Nephron (organoid): ENCODE data around the gene GRB7.
A peak's percentile ranks its signal among the peaks of the same experiment; 100 is the strongest.
"Not testable (repeated sequence)": the region's sequence is repeated elsewhere in the genome, so short reads cannot be mapped to it uniquely, and the experiment has no call there.

Experiments used
- H3K27ac Mint-ChIP-seq, 3 experiments: 2 replicates each; pipeline ENCODE4 v1.8.0; 2020; ENCODE audit warnings: mixed read lengths in 3 of 3, mild to moderate bottlenecking in 2 of 3, moderate library complexity in 1 of 3
- H3K27me3 Mint-ChIP-seq: 2 replicates; pipeline ENCODE4 v1.8.0; 2021; ENCODE audit warnings: low read depth, mild to moderate bottlenecking, moderate library complexity, mixed read lengths
- H3K36me3 Mint-ChIP-seq: 2 replicates; pipeline ENCODE4 v1.8.0; 2020; ENCODE audit warnings: low read depth, mixed read lengths
- H3K4me1 Mint-ChIP-seq: 2 replicates; pipeline ENCODE4 v1.8.0; 2020; ENCODE audit warnings: mixed read lengths
- H3K4me3 Mint-ChIP-seq, 3 experiments: 2 replicates each; pipeline ENCODE4 v1.8.0; 2020; ENCODE audit warnings: mild to moderate bottlenecking in 3 of 3, mixed read lengths in 3 of 3, moderate library complexity in 2 of 3
- H3K9me3 Mint-ChIP-seq: 2 replicates; pipeline ENCODE4 v1.8.0; 2020; ENCODE audit warnings: mixed read lengths
- TF ChIP-seq, protein P1 (sequence below), 3 experiments: fragments of 200-600 bp; sonication (generic); IDR thresholded peaks; one replicate each; pipeline ENCODE4 v1.5.0; 2021; ENCODE audit warnings: antibody characterized with exemption in 3 of 3; ENCODE audit not compliant: unreplicated experiment in 3 of 3

The GRB7 gene

GRCh38 chr17:39745335-39746144, 7.8 kb downstream of the GRB7 start:
- no peak overlapping the region for H3K4me3 Mint-ChIP-seq
- peaks cover 26% of the 10 kb centered on the region for H3K27me3 Mint-ChIP-seq
- no peak overlapping the region for H3K27ac Mint-ChIP-seq
- no peaks in the 10 kb centered on the region for H3K36me3 Mint-ChIP-seq
- H3K9me3 Mint-ChIP-seq, result no peaks in the 10 kb centered on the region
- TF ChIP-seq, protein P1, sequence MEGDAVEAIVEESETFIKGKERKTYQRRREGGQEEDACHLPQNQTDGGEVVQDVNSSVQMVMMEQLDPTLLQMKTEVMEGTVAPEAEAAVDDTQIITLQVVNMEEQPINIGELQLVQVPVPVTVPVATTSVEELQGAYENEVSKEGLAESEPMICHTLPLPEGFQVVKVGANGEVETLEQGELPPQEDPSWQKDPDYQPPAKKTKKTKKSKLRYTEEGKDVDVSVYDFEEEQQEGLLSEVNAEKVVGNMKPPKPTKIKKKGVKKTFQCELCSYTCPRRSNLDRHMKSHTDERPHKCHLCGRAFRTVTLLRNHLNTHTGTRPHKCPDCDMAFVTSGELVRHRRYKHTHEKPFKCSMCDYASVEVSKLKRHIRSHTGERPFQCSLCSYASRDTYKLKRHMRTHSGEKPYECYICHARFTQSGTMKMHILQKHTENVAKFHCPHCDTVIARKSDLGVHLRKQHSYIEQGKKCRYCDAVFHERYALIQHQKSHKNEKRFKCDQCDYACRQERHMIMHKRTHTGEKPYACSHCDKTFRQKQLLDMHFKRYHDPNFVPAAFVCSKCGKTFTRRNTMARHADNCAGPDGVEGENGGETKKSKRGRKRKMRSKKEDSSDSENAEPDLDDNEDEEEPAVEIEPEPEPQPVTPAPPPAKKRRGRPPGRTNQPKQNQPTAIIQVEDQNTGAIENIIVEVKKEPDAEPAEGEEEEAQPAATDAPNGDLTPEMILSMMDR (IDR thresholded peaks at IDR 0.05; ENCODE audit: unreplicated experiment in 3 of 3), result no peak
- peaks cover 10% of the 10 kb centered on the region for H3K4me1 Mint-ChIP-seq

DNA sequence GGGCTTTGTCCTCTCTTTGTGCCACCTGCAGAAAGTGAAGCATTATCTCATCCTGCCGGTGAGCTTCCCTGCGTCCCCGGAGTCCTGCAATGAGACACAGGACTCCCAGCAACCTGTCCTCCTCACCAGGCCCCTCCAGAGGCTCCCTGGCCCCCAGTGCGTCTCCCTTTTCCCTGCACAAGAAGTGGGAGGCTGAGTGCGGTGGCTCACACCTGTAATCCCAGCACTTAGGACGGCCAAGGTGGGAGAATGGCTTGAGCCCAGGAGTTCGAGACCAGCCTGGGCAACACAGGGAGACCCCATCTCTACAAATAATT, 8.4 kb downstream of the GRB7 start:
- no peak overlapping the region for H3K4me3 Mint-ChIP-seq
- TF ChIP-seq, protein P1 (IDR thresholded peaks at IDR 0.05; ENCODE audit: unreplicated experiment in 3 of 3), result no peak
- H3K27me3 Mint-ChIP-seq, result peaks cover 20% of the 10 kb centered on the region
- H3K27ac Mint-ChIP-seq, result no peak overlapping the region
- peaks cover 6% of the 10 kb centered on the region for H3K4me1 Mint-ChIP-seq
- no peaks in the 10 kb centered on the region for H3K9me3 Mint-ChIP-seq
- H3K36me3 Mint-ChIP-seq, result no peaks in the 10 kb centered on the region

DNA sequence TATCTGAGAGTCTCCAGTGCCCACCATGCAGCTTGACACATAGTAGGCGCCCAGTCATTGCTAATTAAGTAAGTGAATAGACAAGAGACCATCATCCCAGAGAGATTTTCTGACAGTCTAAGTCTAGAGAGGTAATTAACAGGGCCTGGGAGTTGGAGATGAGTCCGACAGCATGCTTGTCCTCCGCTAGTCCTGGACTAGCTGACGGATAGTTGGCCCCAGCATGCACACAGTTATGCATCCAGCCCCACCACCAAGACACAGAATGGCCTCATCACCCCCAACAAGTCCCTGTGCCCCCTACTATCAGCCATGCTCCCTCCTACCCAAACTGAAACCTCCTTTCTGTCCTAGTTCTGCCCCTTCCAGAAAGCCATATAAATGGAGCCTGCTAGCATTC, 10.0 kb downstream of the GRB7 start:
- H3K4me3 Mint-ChIP-seq, result no peak overlapping the region
- TF ChIP-seq, protein P1 (IDR thresholded peaks at IDR 0.05; ENCODE audit: unreplicated experiment in 3 of 3), result no peak
- no peaks in the 10 kb centered on the region for H3K36me3 Mint-ChIP-seq
- no peaks in the 10 kb centered on the region for H3K9me3 Mint-ChIP-seq
- peak overlapping the region in 2 of 3 experiments; percentile 27 to 42 for H3K27ac Mint-ChIP-seq
- peaks cover 20% of the 10 kb centered on the region for H3K4me1 Mint-ChIP-seq
- H3K27me3 Mint-ChIP-seq, result peaks cover 21% of the 10 kb centered on the region

DNA sequence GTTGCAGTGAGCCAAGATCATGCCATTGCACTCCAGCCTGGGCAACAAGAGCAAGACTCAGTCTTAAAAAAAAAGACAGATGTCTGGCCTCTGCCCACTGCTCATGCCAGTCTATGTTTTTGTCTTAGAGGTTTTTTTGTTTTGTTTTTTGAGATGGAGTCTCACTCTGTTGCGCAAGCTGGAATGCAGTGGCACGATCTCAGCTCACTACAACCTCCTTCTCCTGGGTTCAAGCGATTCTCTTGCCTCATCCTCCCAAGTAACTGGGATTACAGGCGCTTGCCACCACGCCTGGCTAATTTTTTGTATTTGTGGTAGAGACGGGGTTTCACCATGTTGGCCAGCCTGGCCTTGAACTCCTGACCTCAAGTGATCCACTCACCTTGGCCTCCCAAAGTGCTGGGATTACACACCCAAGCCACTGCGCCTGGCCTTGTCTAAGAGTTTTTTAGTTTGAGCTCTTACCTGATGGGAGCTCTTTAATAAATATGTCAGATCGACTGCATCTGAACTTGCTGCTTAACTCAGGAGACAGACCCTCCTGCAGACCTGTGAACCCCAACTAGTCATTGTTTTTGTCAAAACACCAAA, 10.8 kb downstream of the GRB7 start:
- H3K27ac Mint-ChIP-seq, result peak overlapping the region in 2 of 3 experiments; percentile 38 to 63
- peaks cover 20% of the 10 kb centered on the region for H3K4me1 Mint-ChIP-seq
- H3K36me3 Mint-ChIP-seq, result not testable (repeated sequence)

GRCh38 chr17:39750131-39751015, 12.6 kb downstream of the GRB7 start:
- Mint-ChIP-seq H3K27me3 (peaks cover 17% of the 10 kb centered on the region), H3K27ac (peak overlapping the region in 1 of 3 experiments; percentile 43), H3K9me3 (no peaks in the 10 kb centered on the region)

More for the DNA sequence above, 10.8 kb downstream of the GRB7 start:
- H3K9me3 Mint-ChIP-seq, H3K4me3 Mint-ChIP-seq: not testable (repeated sequence)
- peaks cover 18% of the 10 kb centered on the region for H3K27me3 Mint-ChIP-seq

More at GRCh38 chr17:39750131-39751015, 12.6 kb downstream of the GRB7 start:
- Mint-ChIP-seq H3K4me1 (peaks cover 23% of the 10 kb centered on the region), H3K36me3 (no peaks in the 10 kb centered on the region), H3K4me3 (no peak overlapping the region)
- TF ChIP-seq, protein P1 (IDR thresholded peaks at IDR 0.05; ENCODE audit: unreplicated experiment in 3 of 3), result no peak
